NB4 (cell line): Measurements from ENCODE around the gene DCHS1.

Experiments
- MAX ChIP-seq: IDR thresholded peaks from 2 replicates; pipeline ENCODE4 v1.6.1; 2011; ENCODE audit warnings: low read depth, low read length
- MYC ChIP-seq: IDR thresholded peaks from 2 replicates; pipeline ENCODE4 v1.6.1; 2011; ENCODE audit warnings: low read depth, low read length
- POLR2A ChIP-seq: IDR thresholded peaks from 2 replicates; pipeline ENCODE4 v1.6.1; 2011; ENCODE audit warnings: mild to moderate bottlenecking; ENCODE audit not compliant: insufficient read length; ENCODE audit errors: extremely low read depth
- TF ChIP-seq, protein P1 (sequence below): IDR thresholded peaks from one replicate; pipeline ENCODE4 v1.5.1; 2012; ENCODE audit warnings: low read depth, low read length

GRCh38 chr11:6603287-6604080 is 52.1 kb downstream of the DCHS1 start, which contains the start of the genes ILK and RRP8:
- TF ChIP-seq, protein P1, sequence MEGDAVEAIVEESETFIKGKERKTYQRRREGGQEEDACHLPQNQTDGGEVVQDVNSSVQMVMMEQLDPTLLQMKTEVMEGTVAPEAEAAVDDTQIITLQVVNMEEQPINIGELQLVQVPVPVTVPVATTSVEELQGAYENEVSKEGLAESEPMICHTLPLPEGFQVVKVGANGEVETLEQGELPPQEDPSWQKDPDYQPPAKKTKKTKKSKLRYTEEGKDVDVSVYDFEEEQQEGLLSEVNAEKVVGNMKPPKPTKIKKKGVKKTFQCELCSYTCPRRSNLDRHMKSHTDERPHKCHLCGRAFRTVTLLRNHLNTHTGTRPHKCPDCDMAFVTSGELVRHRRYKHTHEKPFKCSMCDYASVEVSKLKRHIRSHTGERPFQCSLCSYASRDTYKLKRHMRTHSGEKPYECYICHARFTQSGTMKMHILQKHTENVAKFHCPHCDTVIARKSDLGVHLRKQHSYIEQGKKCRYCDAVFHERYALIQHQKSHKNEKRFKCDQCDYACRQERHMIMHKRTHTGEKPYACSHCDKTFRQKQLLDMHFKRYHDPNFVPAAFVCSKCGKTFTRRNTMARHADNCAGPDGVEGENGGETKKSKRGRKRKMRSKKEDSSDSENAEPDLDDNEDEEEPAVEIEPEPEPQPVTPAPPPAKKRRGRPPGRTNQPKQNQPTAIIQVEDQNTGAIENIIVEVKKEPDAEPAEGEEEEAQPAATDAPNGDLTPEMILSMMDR: no peak
- TF ChIP-seq POLR2A: peak; percentile 76
- TF ChIP-seq MAX: peak; percentile 71
- peak; percentile 72 for TF ChIP-seq MYC
